ENCODE data around the gene RBM23. TPM values are rescaled to one million over a fixed set of nuclear protein-coding genes. Genes with fewer than 3 reads are reported as not detected.

Gene RBM23
- total RNA-seq, 1 experiment from 2014 or later, result 78.9 TPM

GRCh38 chr14:22962061-22962676 is 43.2 kb upstream of the RBM23 start:
- Histone ChIP-seq H3K27me3 (ENCODE audit: low read length) (no peaks in the 10 kb centered on the region), H3K27ac (ENCODE audit: low read length) (no peak overlapping the region), H3K4me3 (ENCODE audit: low read length) (no peak overlapping the region), H3K9me3 (ENCODE audit: low read length) (no peaks in the 10 kb centered on the region), H4K20me1 (ENCODE audit: low read length) (no peaks in the 10 kb centered on the region), H3K4me2 (ENCODE audit: low read length) (no peak overlapping the region), H2AFZ (ENCODE audit: low read length) (no peak overlapping the region), H3K79me2 (ENCODE audit: low read length) (no peaks in the 10 kb centered on the region), H3K36me3 (ENCODE audit: low read depth, low read length) (no peaks in the 10 kb centered on the region), H3K9ac (ENCODE audit: low read length) (no peak overlapping the region), H3K4me1 (ENCODE audit: insufficient read depth, low read length) (no peaks in the 10 kb centered on the region), H3K9me2 (replicated peaks; ENCODE audit: low read length) (no peaks in the 10 kb centered on the region), H3F3A (ENCODE audit: low read length, unreplicated experiment) (peaks cover 5% of the 10 kb centered on the region)
- no TSS peak for BruUV-seq (replicated peaks)
- ChIA-PET POLR2A (ENCODE audit: unreplicated experiment) (no interaction called here), CTCF (no interaction called here)
- DNase-seq, result no peak
- no peak for TF ChIP-seq CTCF (conservative IDR thresholded peaks at IDR 0.05; ENCODE audit: low read depth, low read length)
- TF ChIP-seq EZH2phosphoT487 (IDR thresholded peaks at IDR 0.05; ENCODE audit: borderline replicate concordance, low read length), result no peak
- no peak for TF ChIP-seq EZH2 (IDR thresholded peaks at IDR 0.05; ENCODE audit: low read length, unreplicated experiment)
- intact Hi-C loops (cut with micrococcal nuclease), result no loop called here
- ATAC-seq, result no peak

GRCh38 chr14:22955702-22956569 is 37.0 kb upstream of the RBM23 start:
- TF ChIP-seq EZH2phosphoT487 (IDR thresholded peaks at IDR 0.05; ENCODE audit: borderline replicate concordance, low read length) (no peak), EZH2 (IDR thresholded peaks at IDR 0.05; ENCODE audit: low read length, unreplicated experiment) (no peak), CTCF (conservative IDR thresholded peaks at IDR 0.05; ENCODE audit: low read depth, low read length) (no peak)
- no TSS peak for BruUV-seq (replicated peaks)
- no peaks in the 10 kb centered on the region for H3K27me3 ChIP-seq (ENCODE audit: low read length)
- peaks cover 12% of the 10 kb centered on the region for H3K4me1 ChIP-seq (ENCODE audit: insufficient read depth, low read length)
- peaks cover 9% of the 10 kb centered on the region for H3K36me3 ChIP-seq (ENCODE audit: low read depth, low read length)
- H4K20me1 ChIP-seq (ENCODE audit: low read length), result no peaks in the 10 kb centered on the region
- H3K9me2 ChIP-seq (replicated peaks; ENCODE audit: low read length), result no peaks in the 10 kb centered on the region
- H3K4me2 ChIP-seq (ENCODE audit: low read length), result peak overlapping the region; percentile 96
- H3K9me3 ChIP-seq (ENCODE audit: low read length), result no peaks in the 10 kb centered on the region
- peaks cover 14% of the 10 kb centered on the region for H3K79me2 ChIP-seq (ENCODE audit: low read length)
- peak overlapping the region; percentile 84 for H3K4me3 ChIP-seq (ENCODE audit: low read length)
- peak overlapping the region; percentile 94 for H2AFZ ChIP-seq (ENCODE audit: low read length)
- intact Hi-C loops (cut with micrococcal nuclease), result loop anchor here (1.0 kb wide), 1 partner anchor 26 kb away; no protein-coding TSS in a partner anchor
- H3K27ac ChIP-seq (ENCODE audit: low read length), result peak overlapping the region; percentile 78
- ChIA-PET POLR2A (ENCODE audit: unreplicated experiment) (interaction anchor here (0.5 to 0.7 kb wide), 3 partner anchors 22 to 51 kb away, joined by 3 to 12 read pairs (median 4); no protein-coding TSS in a partner anchor), CTCF (interaction anchor here (1.2 to 2.4 kb wide), 2 partner anchors 26 to 30 kb away, joined by 4 to 11 read pairs; partner anchors contain the start of gene PRMT5)
- DNase-seq, result peak; percentile 70
- no peaks in the 10 kb centered on the region for H3F3A ChIP-seq (ENCODE audit: low read length, unreplicated experiment)
- peak overlapping the region; percentile 89 for H3K9ac ChIP-seq (ENCODE audit: low read length)
- ATAC-seq, result no peak

All from PC-3 (cell line).